GM23338 (cell line): ENCODE results near the gene RPL39L. TPM values are rescaled to one million over a fixed set of nuclear protein-coding genes. Genes with fewer than 3 reads are reported as not detected.

Source experiments
- ATAC-seq: fragments of 200-7000 bp; cut with Tn5 transposase; 3 replicates; pipeline ENCODE4 v1.9.1; 2020
- DNase-seq: peaks from one replicate; pipeline ENCODE4 v3.0.0-alpha.2; 2015; ENCODE audit warnings: low spot score
- H2AFZ ChIP-seq: fragments of 200-600 bp; sonication (generic); 2 replicates; pipeline ENCODE4 v1.8.0; 2016; ENCODE audit warnings: antibody characterized with exemption, mild to moderate bottlenecking, moderate library complexity
- H3F3A ChIP-seq: fragments of 200-600 bp; sonication (generic); replicated peaks from 2 replicates; pipeline ENCODE4 v1.8.0; 2017; ENCODE audit warnings: antibody characterized with exemption, mixed run types, low read depth
- H3K27ac ChIP-seq: fragments of 200-600 bp; sonication (generic); 2 replicates; pipeline ENCODE4 v1.6.1; 2016; ENCODE audit warnings: low read depth
- H3K27me3 ChIP-seq: fragments of 200-600 bp; sonication (generic); 2 replicates; pipeline ENCODE4 v1.8.0; 2016; ENCODE audit warnings: mild to moderate bottlenecking, mixed run types, moderate library complexity; ENCODE audit not compliant: insufficient read depth
- H3K36me3 ChIP-seq: fragments of 200-600 bp; sonication (generic); 2 replicates; pipeline ENCODE4 v1.8.0; 2016; ENCODE audit warnings: mild to moderate bottlenecking; ENCODE audit not compliant: insufficient read depth
- H3K4me1 ChIP-seq: fragments of 200-600 bp; sonication (generic); 2 replicates; pipeline ENCODE4 v1.8.0; 2016; ENCODE audit warnings: mild to moderate bottlenecking, moderate library complexity; ENCODE audit not compliant: insufficient read depth
- H3K4me2 ChIP-seq: fragments of 200-600 bp; sonication (generic); 2 replicates; pipeline ENCODE4 v1.7.1; 2017; ENCODE audit warnings: mixed run types
- H3K4me3 ChIP-seq: fragments of 200-600 bp; sonication (generic); 2 replicates; pipeline ENCODE4 v1.6.1; 2016; ENCODE audit warnings: mixed run types
- H3K79me2 ChIP-seq: fragments of 200-600 bp; sonication (generic); replicated peaks from 2 replicates; pipeline ENCODE4 v1.8.0; 2017; ENCODE audit warnings: mild to moderate bottlenecking; ENCODE audit not compliant: insufficient read depth
- H3K9me2 ChIP-seq: fragments of 200-600 bp; sonication (generic); 2 replicates; pipeline ENCODE4 v1.8.0; 2017; ENCODE audit not compliant: insufficient read depth
- H4K20me1 ChIP-seq: fragments of 200-600 bp; sonication (generic); replicated peaks from 2 replicates; pipeline ENCODE4 v1.8.0; 2017; ENCODE audit warnings: mild to moderate bottlenecking; ENCODE audit not compliant: insufficient read depth
- H3K27ac Mint-ChIP-seq: 2 replicates; pipeline ENCODE4 v1.8.0; 2020; ENCODE audit warnings: inconsistent platforms, mild to moderate bottlenecking, moderate library complexity, mixed read lengths
- H3K27me3 Mint-ChIP-seq: 3 replicates; pipeline ENCODE4 v1.8.0; 2022; ENCODE audit warnings: low read depth, mild to moderate bottlenecking, moderate library complexity, mixed read lengths, inconsistent platforms; ENCODE audit not compliant: insufficient read depth, poor library complexity
- H3K36me3 Mint-ChIP-seq: 3 replicates; pipeline ENCODE4 v1.8.0; 2021; ENCODE audit warnings: low read depth, mild to moderate bottlenecking, inconsistent platforms, moderate library complexity, mixed read lengths
- H3K4me1 Mint-ChIP-seq: 3 replicates; pipeline ENCODE4 v1.8.0; 2020; ENCODE audit warnings: mild to moderate bottlenecking, inconsistent platforms, mixed read lengths
- H3K4me3 Mint-ChIP-seq: 3 replicates; pipeline ENCODE4 v1.8.0; 2021; ENCODE audit warnings: moderate library complexity, mild to moderate bottlenecking, inconsistent platforms, mixed read lengths
- H3K9me3 Mint-ChIP-seq: 3 replicates; pipeline ENCODE4 v1.8.0; 2020; ENCODE audit warnings: moderate library complexity, mild to moderate bottlenecking, inconsistent platforms, mixed read lengths
- CREB1 ChIP-seq: fragments of 250-450 bp; sonication (Bioruptor Pico); IDR thresholded peaks from 2 replicates; pipeline ENCODE4 v1.5.0; 2020; ENCODE audit warnings: low read depth, mild to moderate bottlenecking, moderate library complexity
- EZH2 ChIP-seq: fragments of 200-600 bp; sonication (generic); IDR thresholded peaks from one replicate; pipeline ENCODE4 v1.8.0; 2017; ENCODE audit warnings: antibody characterized with exemption, mild to moderate bottlenecking, low read depth; ENCODE audit not compliant: unreplicated experiment
- EZH2phosphoT487 ChIP-seq: fragments of 200-600 bp; sonication (generic); IDR thresholded peaks from one replicate; pipeline ENCODE4 v1.8.1; 2018; ENCODE audit warnings: antibody characterized with exemption; ENCODE audit not compliant: unreplicated experiment
- POLR2AphosphoS5 ChIP-seq: IDR thresholded peaks from 2 replicates; pipeline ENCODE4 v1.6.1; 2016; ENCODE audit warnings: antibody characterized with exemption, low read depth
- ZNF114 ChIP-seq: fragments of 250-450 bp; sonication (Bioruptor Pico); IDR thresholded peaks from 2 replicates; pipeline ENCODE4 v1.5.0; 2020; ENCODE audit warnings: mild to moderate bottlenecking, moderate library complexity
- ZNF331 ChIP-seq: fragments of 250-450 bp; sonication (Bioruptor Pico); IDR thresholded peaks from 2 replicates; pipeline ENCODE4 v1.5.0; 2020; ENCODE audit warnings: low read depth, mild to moderate bottlenecking, moderate library complexity
- polyA plus RNA-seq: library from polyadenylated mRNA; unstranded; fragments of >200 nt; fragmentation: Nextera tagmentation; extraction: Ambion mirVana; gene quantifications from 2 replicates; pipeline ENCODE4 v1.2.1, GENCODE V29; 2016
- total RNA-seq: library from RNA; depleted of rRNA; stranded (reverse); fragments of >200 nt; shearing (Covaris generic); gene quantifications from 2 replicates; pipeline ENCODE4 v1.2.3, GENCODE V29; 2014
- TF ChIP-seq, protein P1 (sequence below): fragments of 250-450 bp; sonication (Bioruptor Pico); IDR thresholded peaks from 2 replicates; pipeline ENCODE4 v1.5.0; 2020; ENCODE audit warnings: mild to moderate bottlenecking, moderate library complexity
- TF ChIP-seq, protein P2 (sequence below), 2 experiments: fragments of 200-600 bp in 1 of 2; sonication (generic) in 1 of 2; conservative IDR thresholded peaks; 2 replicates each; pipeline versions ENCODE4 v1.5.1 to v1.6.1; 2016 to 2017; ENCODE audit warnings: antibody characterized with exemption in 2 of 2, low read depth in 2 of 2, mild to moderate bottlenecking in 2 of 2, moderate library complexity in 1 of 2

RPL39L gene
- total and polyA plus RNA-seq, 2 experiments from 2014 or later = 70.6 to 155 TPM

DNA sequence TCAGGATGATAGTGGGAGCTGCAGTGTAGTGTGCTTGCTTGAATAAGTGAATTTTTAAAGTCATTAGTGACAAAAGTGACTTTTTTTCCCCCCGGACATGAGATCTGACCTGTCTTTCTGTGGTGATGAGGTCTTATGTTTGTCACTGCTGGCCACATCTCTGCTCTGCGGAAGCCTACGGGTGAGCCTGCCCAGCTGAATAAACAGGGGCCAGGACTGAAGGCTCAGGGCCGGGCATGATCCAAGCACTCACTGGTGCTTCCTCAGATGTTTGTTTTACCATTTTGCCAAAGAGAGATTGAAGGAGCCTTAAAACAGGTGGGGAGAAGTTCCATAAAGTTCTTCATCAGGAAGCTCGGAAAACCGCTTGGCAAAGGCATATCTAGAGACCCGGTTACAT is 35.0 kb downstream of the RPL39L start (continued):
- TF ChIP-seq, protein P1, sequence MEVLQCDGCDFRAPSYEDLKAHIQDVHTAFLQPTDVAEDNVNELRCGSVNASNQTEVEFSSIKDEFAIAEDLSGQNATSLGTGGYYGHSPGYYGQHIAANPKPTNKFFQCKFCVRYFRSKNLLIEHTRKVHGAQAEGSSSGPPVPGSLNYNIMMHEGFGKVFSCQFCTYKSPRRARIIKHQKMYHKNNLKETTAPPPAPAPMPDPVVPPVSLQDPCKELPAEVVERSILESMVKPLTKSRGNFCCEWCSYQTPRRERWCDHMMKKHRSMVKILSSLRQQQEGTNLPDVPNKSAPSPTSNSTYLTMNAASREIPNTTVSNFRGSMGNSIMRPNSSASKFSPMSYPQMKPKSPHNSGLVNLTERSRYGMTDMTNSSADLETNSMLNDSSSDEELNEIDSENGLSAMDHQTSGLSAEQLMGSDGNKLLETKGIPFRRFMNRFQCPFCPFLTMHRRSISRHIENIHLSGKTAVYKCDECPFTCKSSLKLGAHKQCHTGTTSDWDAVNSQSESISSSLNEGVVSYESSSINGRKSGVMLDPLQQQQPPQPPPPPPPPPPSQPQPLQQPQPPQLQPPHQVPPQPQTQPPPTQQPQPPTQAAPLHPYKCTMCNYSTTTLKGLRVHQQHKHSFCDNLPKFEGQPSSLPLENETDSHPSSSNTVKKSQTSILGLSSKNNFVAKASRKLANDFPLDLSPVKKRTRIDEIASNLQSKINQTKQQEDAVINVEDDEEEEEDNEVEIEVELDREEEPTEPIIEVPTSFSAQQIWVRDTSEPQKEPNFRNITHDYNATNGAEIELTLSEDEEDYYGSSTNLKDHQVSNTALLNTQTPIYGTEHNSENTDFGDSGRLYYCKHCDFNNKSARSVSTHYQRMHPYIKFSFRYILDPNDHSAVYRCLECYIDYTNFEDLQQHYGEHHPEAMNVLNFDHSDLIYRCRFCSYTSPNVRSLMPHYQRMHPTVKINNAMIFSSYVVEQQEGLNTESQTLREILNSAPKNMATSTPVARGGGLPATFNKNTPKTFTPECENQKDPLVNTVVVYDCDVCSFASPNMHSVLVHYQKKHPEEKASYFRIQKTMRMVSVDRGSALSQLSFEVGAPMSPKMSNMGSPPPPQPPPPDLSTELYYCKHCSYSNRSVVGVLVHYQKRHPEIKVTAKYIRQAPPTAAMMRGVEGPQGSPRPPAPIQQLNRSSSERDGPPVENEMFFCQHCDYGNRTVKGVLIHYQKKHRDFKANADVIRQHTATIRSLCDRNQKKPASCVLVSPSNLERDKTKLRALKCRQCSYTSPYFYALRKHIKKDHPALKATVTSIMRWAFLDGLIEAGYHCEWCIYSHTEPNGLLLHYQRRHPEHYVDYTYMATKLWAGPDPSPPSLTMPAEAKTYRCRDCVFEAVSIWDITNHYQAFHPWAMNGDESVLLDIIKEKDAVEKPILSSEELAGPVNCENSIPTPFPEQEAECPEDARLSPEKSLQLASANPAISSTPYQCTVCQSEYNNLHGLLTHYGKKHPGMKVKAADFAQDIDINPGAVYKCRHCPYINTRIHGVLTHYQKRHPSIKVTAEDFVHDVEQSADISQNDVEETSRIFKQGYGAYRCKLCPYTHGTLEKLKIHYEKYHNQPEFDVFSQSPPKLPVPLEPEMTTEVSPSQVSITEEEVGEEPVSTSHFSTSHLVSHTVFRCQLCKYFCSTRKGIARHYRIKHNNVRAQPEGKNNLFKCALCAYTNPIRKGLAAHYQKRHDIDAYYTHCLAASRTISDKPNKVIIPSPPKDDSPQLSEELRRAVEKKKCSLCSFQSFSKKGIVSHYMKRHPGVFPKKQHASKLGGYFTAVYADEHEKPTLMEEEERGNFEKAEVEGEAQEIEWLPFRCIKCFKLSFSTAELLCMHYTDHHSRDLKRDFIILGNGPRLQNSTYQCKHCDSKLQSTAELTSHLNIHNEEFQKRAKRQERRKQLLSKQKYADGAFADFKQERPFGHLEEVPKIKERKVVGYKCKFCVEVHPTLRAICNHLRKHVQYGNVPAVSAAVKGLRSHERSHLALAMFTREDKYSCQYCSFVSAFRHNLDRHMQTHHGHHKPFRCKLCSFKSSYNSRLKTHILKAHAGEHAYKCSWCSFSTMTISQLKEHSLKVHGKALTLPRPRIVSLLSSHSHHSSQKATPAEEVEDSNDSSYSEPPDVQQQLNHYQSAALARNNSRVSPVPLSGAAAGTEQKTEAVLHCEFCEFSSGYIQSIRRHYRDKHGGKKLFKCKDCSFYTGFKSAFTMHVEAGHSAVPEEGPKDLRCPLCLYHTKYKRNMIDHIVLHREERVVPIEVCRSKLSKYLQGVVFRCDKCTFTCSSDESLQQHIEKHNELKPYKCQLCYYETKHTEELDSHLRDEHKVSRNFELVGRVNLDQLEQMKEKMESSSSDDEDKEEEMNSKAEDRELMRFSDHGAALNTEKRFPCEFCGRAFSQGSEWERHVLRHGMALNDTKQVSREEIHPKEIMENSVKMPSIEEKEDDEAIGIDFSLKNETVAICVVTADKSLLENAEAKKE = no peak

GRCh38 chr3:187103251-187103650 is 36.0 kb downstream of the RPL39L start:
- Mint-ChIP-seq H3K27ac (no peak overlapping the region), H3K4me3 (no peak overlapping the region), H3K36me3 (peaks cover 9% of the 10 kb centered on the region; the same call in 1 of the 3 replicates), H3K9me3 (no peaks in the 10 kb centered on the region), H3K4me1 (peaks cover 11% of the 10 kb centered on the region), H3K27me3 (peaks cover 2% of the 10 kb centered on the region)
- Histone ChIP-seq H3K27me3 (no peaks in the 10 kb centered on the region), H3K4me3 (no peak overlapping the region), H2AFZ (no peak overlapping the region), H3K79me2 (no peaks in the 10 kb centered on the region; the same call in 1 of the 2 replicates), H3K4me2 (no peak overlapping the region), H3K27ac (no peak overlapping the region), H3K36me3 (no peaks in the 10 kb centered on the region), H4K20me1 (no peaks in the 10 kb centered on the region), H3F3A (peaks cover 7% of the 10 kb centered on the region; the same call in 1 of the 2 replicates), H3K4me1 (peaks cover 11% of the 10 kb centered on the region; the same call in 1 of the 2 replicates), H3K9me2 (0 out of 2 replicates have a peak, but pooled peaks cover 4% of the 10 kb centered on the region)
- no peak for DNase-seq
- ATAC-seq = no peak
- no peak for TF ChIP-seq EZH2
- TF ChIP-seq, protein P2, sequence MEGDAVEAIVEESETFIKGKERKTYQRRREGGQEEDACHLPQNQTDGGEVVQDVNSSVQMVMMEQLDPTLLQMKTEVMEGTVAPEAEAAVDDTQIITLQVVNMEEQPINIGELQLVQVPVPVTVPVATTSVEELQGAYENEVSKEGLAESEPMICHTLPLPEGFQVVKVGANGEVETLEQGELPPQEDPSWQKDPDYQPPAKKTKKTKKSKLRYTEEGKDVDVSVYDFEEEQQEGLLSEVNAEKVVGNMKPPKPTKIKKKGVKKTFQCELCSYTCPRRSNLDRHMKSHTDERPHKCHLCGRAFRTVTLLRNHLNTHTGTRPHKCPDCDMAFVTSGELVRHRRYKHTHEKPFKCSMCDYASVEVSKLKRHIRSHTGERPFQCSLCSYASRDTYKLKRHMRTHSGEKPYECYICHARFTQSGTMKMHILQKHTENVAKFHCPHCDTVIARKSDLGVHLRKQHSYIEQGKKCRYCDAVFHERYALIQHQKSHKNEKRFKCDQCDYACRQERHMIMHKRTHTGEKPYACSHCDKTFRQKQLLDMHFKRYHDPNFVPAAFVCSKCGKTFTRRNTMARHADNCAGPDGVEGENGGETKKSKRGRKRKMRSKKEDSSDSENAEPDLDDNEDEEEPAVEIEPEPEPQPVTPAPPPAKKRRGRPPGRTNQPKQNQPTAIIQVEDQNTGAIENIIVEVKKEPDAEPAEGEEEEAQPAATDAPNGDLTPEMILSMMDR (conservative IDR thresholded peaks at IDR 0.05; ENCODE audit: low read depth in 2 of 2) = no peak
- TF ChIP-seq, protein P1 = no peak
- TF ChIP-seq ZNF331 (CRISPR knock-in tag) = no peak
- no peak for TF ChIP-seq ZNF114 (CRISPR knock-in tag)
- TF ChIP-seq POLR2AphosphoS5 = no peak
- no peak for TF ChIP-seq CREB1 (CRISPR knock-in tag)
- no peak for TF ChIP-seq EZH2phosphoT487
